Gastroesophageal sphincter (tissue), 4 donors: Measurements from ENCODE around the gene DBP. TPM values are rescaled to one million over a fixed set of nuclear protein-coding genes. Genes with fewer than 3 reads are reported as not detected.
"Not testable (repeated sequence)": the region's sequence is repeated elsewhere in the genome, so short reads cannot be mapped to it uniquely, and the experiment has no call there.

Experiments
- ATAC-seq: fragments of 150-250 bp; one replicate; pipeline ENCODE4 v1.9.1; 2016; ENCODE audit warnings: mild to moderate bottlenecking, moderate library complexity
- H3K27ac ChIP-seq, 4 donors: fragments of 200-600 bp; sonication (generic) in 3 of 4; 1 replicate in 3 of 4; 2 replicates in 1 of 4; pipeline ENCODE4 v1.5.1; 2016 to 2019
- H3K27me3 ChIP-seq: fragments of 200-600 bp; sonication (generic); one replicate; pipeline ENCODE4 v1.5.1; 2019
- H3K36me3 ChIP-seq, 2 donors: fragments of 200-600 bp; sonication (generic); one replicate each; pipeline ENCODE4 v1.5.1; 2019; ENCODE audit warnings: control low read depth in 1 of 2
- H3K4me1 ChIP-seq, 3 donors: fragments of 200-600 bp; sonication (generic); 1 replicate in 2 of 3; 2 replicates in 1 of 3; pipeline ENCODE4 v1.5.1; 2016 to 2019; ENCODE audit warnings: control low read depth in 2 of 3
- H3K4me3 ChIP-seq, 2 donors: fragments of 200-600 bp; sonication (generic); one replicate each; pipeline ENCODE4 v1.5.1; 2019; ENCODE audit warnings: mild to moderate bottlenecking in 1 of 2, moderate library complexity in 1 of 2
- H3K9me3 ChIP-seq, 3 donors: fragments of 200-600 bp; sonication (generic); one replicate each; pipeline ENCODE4 v1.5.1; 2017 to 2019; ENCODE audit warnings: control low read depth in 2 of 3
- EP300 ChIP-seq: sonication (generic); formaldehyde crosslinking; IDR thresholded peaks from one replicate; pipeline ENCODE4 v1.6.1; 2017; ENCODE audit warnings: antibody characterized with exemption, mild to moderate bottlenecking
- POLR2A ChIP-seq, 2 donors: fragments of 450-650 bp; IDR thresholded peaks; one replicate each; pipeline ENCODE4 v1.6.1; 2017; ENCODE audit warnings: antibody characterized with exemption in 2 of 2, mild to moderate bottlenecking in 2 of 2, moderate library complexity in 1 of 2
- POLR2AphosphoS5 ChIP-seq: sonication (generic); formaldehyde crosslinking; IDR thresholded peaks from one replicate; pipeline ENCODE4 v1.6.1; 2017; ENCODE audit warnings: antibody characterized with exemption
- WGBS, 2 donors: methylation state at CpG; one replicate each; pipeline ENCODE4 v1.1.5; 2018; ENCODE audit warnings: low coverage in 1 of 2; 5-methylcytosine and 5-hydroxymethylcytosine counted together
- total RNA-seq, 4 donors: library from RNA; depleted of rRNA; stranded (reverse); fragments of >200 nt; gene quantifications; one replicate each; pipeline ENCODE4 v1.1.0, GENCODE V29; 2016
- TF ChIP-seq, protein P1 (sequence below), 4 experiments: fragments of 200-600 bp in 2 of 4; fragments of 450-650 bp in 2 of 4; sonication (generic) in 1 of 4; IDR thresholded peaks; one replicate each; pipeline ENCODE4 v1.5.1; 2017 to 2019; ENCODE audit warnings: antibody characterized with exemption in 4 of 4, mild to moderate bottlenecking in 2 of 4, moderate library complexity in 2 of 4

DBP gene
- total RNA-seq, 4 donors from 2014 or later: 2.9 to 16.8 (median 8.9) TPM

DNA sequence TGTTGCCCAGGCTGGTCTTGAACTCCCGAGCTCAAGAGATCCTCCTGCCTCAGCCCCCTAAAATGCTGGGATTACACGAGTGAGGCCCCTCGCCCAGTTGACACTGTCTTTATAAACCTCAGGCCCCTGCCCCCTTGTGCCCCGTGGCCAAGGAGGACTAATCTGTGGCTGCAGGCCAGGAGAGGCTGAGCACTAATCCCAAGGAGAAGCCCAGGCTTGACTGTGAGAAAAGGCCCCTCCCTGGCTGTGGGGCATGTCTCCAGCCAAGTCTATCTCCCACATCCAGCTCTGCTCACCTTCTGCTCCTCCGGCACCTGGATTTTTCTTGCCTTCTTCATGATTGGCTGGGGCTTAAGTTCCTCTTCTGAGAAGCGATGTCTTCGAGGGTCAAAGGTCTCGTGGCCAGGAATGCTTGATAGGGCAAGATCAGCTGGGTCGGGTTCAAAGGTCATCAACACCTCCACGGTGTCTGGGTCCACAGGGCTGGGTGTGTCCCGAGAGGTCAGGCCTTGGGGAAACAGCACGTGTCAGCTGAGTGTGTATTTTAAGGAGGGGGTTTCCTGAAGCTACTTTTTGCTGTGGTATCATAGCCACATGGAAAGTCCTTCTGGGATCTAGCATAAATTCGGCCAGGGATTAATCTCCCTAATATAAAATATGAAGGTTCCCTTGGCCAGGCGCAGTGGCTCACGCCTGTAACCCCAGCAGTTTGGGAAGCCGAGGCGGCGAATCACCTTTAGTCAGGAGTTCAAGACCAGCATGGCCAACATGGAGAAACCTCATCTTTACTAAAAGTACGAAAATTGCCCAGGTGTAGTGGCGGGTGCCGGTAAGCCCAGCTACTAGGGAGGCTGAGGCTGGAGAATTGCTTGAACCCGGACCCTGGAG lies 3.8 kb downstream of the DBP start:
- Histone ChIP-seq H3K9me3 (no peaks in the 10 kb centered on the region), H3K4me1 (peaks cover 10 to 88% (median 41%) of the 10 kb centered on the region in 3 donors), H3K27me3 (no peaks in the 10 kb centered on the region), H3K4me3 (peak overlapping the region; percentile 9 to 82), H3K36me3 (peaks cover 0 to 25% of the 10 kb centered on the region in 2 donors), H3K27ac (peak overlapping the region; percentile 76 to 98 (median 92))
- 84 to 91% methylated on average over 11 to 12 of the region's 22 CpGs for WGBS, 2 donors
- ATAC-seq: no peak
- no peak for TF ChIP-seq POLR2A (IDR thresholded peaks at IDR 0.05)

DNA sequence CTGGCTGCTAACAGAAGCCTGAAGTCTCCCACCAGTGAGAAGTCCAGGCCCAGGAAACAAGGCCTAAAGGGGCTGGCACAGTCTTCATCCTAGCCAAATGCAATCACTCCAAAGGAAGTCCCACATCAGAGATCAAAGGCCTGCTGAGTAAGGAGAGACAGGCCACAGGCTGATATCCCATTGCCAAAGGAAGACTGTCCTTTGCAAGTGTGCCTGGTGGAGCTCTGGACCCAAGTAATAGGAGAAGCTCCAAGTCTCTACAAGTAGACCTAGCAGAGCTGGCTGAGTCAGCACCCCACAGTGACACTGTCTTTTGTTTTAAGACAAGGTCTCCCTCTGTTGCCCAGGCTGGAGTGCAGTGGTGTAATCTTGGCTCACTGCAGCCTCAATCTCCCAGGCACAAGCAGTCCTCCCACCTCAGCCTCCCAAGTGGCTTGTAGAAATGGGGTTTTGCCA lies 4.5 kb downstream of the DBP start:
- TF ChIP-seq POLR2AphosphoS5 (no peak), POLR2A (IDR thresholded peaks at IDR 0.05) (no peak), EP300 (no peak)
- TF ChIP-seq, protein P1, sequence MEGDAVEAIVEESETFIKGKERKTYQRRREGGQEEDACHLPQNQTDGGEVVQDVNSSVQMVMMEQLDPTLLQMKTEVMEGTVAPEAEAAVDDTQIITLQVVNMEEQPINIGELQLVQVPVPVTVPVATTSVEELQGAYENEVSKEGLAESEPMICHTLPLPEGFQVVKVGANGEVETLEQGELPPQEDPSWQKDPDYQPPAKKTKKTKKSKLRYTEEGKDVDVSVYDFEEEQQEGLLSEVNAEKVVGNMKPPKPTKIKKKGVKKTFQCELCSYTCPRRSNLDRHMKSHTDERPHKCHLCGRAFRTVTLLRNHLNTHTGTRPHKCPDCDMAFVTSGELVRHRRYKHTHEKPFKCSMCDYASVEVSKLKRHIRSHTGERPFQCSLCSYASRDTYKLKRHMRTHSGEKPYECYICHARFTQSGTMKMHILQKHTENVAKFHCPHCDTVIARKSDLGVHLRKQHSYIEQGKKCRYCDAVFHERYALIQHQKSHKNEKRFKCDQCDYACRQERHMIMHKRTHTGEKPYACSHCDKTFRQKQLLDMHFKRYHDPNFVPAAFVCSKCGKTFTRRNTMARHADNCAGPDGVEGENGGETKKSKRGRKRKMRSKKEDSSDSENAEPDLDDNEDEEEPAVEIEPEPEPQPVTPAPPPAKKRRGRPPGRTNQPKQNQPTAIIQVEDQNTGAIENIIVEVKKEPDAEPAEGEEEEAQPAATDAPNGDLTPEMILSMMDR (IDR thresholded peaks at IDR 0.05): no peak
- no peaks in the 10 kb centered on the region for H3K9me3 ChIP-seq
- no peaks in the 10 kb centered on the region for H3K27me3 ChIP-seq
- H3K4me1 ChIP-seq: peaks cover 10 to 86% (median 41%) of the 10 kb centered on the region in 3 donors
- H3K36me3 ChIP-seq: peaks cover 0 to 32% of the 10 kb centered on the region in 2 donors
- no peak for ATAC-seq
- no peak overlapping the region for H3K4me3 ChIP-seq
- peak overlapping the region in 3 of 4 donors; percentile 92 to 98 (median 93) for H3K27ac ChIP-seq

DNA sequence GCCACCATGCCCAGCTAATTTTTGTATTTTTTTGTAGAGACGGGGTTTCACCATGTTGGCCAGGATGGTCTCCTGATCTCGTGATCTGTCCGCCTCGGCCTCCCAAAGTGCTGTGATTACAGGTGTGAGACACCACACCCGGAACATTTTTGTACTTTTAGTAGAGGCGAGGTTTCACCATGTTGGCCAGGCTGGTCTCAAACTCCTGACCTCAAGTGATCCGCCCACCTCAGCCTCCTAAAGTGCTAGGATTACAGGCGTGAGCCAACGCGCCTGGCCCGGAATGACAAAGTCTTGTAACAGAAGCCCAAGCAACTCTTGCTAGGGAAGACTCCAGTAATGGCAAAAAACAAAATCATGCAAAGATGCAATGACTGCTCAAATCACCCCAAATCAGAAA lies 4.9 kb downstream of the DBP start:
- ATAC-seq, H3K9me3 ChIP-seq, H3K4me3 ChIP-seq, H3K27me3 ChIP-seq: not testable (repeated sequence)
- 94% methylated on average over 5 of the region's 11 CpGs; no CpG with 5 or more reads in 1 of the 2 donors for WGBS, 2 donors
- peak overlapping the region in 3 of 4 donors; percentile 92 to 98 (median 93) for H3K27ac ChIP-seq
- peaks cover 10 to 86% (median 41%) of the 10 kb centered on the region in 3 donors for H3K4me1 ChIP-seq
- peaks cover 0 to 36% of the 10 kb centered on the region in 2 donors for H3K36me3 ChIP-seq

DNA sequence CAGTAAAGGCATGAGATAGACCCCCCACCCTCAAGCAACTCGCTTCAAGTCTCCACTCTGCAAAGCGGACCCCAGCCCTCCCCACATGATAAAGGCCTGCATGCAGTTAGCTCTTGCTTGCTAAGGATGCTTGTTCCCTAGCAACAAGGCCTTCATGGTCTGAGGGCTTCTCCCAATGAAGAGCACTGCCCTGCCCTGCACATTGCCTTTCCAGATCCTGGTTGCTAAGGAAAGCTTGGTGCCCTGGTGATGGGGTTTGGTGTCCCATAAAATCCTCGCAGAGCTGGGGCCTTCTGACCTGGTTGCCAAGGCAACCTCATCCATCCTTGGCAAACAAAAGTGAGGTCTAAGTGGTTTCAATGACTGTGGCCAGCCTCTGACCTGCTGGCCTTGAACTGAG lies 6.0 kb downstream of the DBP start:
- ATAC-seq: no peak
- peak overlapping the region in 1 of 2 donors; percentile 5 for H3K4me3 ChIP-seq
- 70% methylated on average over 2 of the region's 3 CpGs; no CpG with 5 or more reads in 1 of the 2 donors for WGBS, 2 donors
- TF ChIP-seq EP300: no peak
- TF ChIP-seq POLR2A (IDR thresholded peaks at IDR 0.05): no peak
- TF ChIP-seq, protein P1 (IDR thresholded peaks at IDR 0.05): no peak
- TF ChIP-seq POLR2AphosphoS5: no peak
- H3K36me3 ChIP-seq: peaks cover 0 to 46% of the 10 kb centered on the region in 2 donors
- peaks cover 10 to 77% (median 36%) of the 10 kb centered on the region in 3 donors for H3K4me1 ChIP-seq
- no peaks in the 10 kb centered on the region for H3K9me3 ChIP-seq
- H3K27me3 ChIP-seq: no peaks in the 10 kb centered on the region
- peak overlapping the region; percentile 1 to 98 (median 89) for H3K27ac ChIP-seq

DNA sequence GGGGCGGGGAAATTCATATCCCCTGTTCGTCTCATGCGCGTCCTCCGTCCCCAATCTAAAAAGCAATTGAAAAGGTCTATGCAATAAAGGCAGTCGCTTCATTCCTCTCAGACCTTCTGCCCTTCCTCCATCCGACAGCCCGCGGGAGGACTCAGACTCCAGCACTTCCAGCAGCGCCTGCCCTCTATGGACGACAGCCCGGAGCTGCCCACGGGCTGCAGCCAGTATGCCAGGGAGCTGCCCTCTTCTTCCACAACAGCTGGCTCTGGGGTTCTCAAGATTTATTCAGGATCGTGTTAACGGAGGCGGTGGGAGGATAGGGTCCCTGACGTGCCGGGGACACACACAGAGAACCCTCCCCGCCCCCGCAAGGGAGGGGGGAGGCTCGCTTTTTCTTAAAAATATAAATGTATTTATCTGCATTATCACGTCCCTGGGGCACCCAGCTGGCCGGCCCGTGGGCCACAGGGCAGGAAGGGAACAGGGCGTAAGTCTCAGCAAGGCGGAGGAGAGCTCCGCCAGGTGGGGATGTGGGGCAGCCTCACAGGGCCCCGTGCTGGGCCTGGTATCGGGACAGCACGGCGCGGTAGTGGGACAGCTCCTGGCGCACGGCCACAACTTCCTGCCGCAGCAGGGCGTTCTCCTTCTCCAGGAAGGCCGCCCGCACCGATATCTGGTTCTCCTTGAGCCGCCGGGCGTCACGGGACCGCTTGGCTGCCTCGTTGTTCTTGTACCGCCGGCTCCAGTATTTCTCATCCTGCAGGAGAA lies 6.7 kb downstream of the DBP start:
- Histone ChIP-seq H3K4me3 (peak overlapping the region in 1 of 2 donors; percentile 5), H3K36me3 (peaks cover 0 to 52% of the 10 kb centered on the region in 2 donors), H3K27ac (peak overlapping the region; percentile 41 to 98 (median 89)), H3K4me1 (peaks cover 10 to 75% (median 35%) of the 10 kb centered on the region in 3 donors), H3K27me3 (no peaks in the 10 kb centered on the region), H3K9me3 (no peaks in the 10 kb centered on the region)
- TF ChIP-seq EP300: no peak
- TF ChIP-seq, protein P1 (IDR thresholded peaks at IDR 0.05): peak in 1 of 4 experiments; percentile 38
- no CpG with 5 or more reads among the region's 47 CpGs for WGBS, 2 donors
- ATAC-seq: peak; percentile 23
